Stimulated activated CD8-positive, alpha-beta memory T cell treated with anti-CD3 and anti-CD28 coated beads, Interleukin-15, amount 100 ng/mL, for 48 hours (primary cell): ENCODE measurements around the gene EEIG2.
A peak's percentile ranks its signal among the peaks of the same experiment; 100 is the strongest.
"Not testable (repeated sequence)": the region's sequence is repeated elsewhere in the genome, so short reads cannot be mapped to it uniquely, and the experiment has no call there.

ENCODE experiments used
- DNase-seq, 2 donors: peaks; one replicate each; pipeline ENCODE4 v3.0.0-alpha.2; 2020; ENCODE audit warnings: low read depth in 2 of 2

The EEIG2 gene

GRCh38 chr1:108547493-108547892 lies 12.4 kb upstream of the EEIG2 start:
- not testable (repeated sequence) for DNase-seq

DNA sequence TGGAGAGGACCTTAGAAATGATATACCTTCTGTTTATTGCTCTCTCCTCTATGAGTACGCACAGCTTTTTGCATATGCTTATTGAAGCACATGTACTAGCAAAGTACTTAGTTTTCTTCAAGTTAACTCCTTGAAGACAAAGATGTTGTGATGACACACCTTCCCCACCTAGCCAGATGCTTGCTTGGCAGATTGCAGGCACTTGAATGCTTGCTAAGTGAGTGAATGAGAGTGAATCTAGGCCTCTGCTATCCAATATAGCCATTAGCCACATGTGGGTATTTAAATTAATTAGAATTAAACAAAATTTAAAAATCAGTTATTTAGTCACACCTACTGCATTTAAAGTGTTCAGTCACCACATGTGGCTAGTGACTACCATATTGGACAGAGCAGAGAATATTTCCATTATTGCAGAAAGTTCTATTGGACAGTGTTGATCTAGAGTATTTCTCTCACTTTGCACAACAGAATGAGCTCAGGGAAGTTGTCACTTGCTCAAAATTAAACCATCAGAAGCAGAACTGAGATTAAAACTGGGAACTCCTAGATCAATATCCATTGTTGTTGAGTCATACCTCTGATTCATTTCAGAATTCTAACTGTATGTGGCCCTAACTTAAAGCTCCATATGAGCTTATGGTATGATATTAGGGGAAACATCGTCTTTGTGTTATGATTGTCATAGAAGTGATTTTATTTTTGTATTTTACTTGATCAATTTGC lies 8.6 kb upstream of the EEIG2 start:
- DNase-seq: no peak

GRCh38 chr1:108553905-108554304 lies 6.0 kb upstream of the EEIG2 start:
- no peak for DNase-seq

- DNase-seq: no peak
Measured at GRCh38 chr1:108554682-108555427, 5.0 kb upstream of the EEIG2 start.

- DNase-seq: no peak
Measured at GRCh38 chr1:108556066-108556465, 3.8 kb upstream of the EEIG2 start.

GRCh38 chr1:108556499-108556898 lies 3.4 kb upstream of the EEIG2 start:
- DNase-seq: no peak

DNA sequence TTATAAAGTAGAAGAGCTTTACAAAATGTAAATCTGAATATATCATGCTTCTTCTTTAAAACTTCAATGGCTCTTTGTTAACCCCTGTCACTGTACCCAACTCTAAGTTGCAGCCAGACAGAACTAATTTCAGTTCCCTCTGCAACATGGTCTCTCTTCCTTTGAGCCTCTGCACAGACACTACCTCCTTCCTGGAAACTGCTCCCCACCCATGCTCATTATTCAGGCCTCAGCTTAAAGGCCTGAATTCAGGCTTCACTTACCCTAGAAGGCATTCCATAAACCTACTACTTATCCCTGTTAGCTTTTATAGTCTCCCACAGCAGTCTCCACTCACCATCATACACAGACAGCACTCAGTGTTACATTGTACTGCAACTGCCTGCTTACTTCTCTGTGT lies 2.6 kb upstream of the EEIG2 start:
- DNase-seq: no peak

DNA sequence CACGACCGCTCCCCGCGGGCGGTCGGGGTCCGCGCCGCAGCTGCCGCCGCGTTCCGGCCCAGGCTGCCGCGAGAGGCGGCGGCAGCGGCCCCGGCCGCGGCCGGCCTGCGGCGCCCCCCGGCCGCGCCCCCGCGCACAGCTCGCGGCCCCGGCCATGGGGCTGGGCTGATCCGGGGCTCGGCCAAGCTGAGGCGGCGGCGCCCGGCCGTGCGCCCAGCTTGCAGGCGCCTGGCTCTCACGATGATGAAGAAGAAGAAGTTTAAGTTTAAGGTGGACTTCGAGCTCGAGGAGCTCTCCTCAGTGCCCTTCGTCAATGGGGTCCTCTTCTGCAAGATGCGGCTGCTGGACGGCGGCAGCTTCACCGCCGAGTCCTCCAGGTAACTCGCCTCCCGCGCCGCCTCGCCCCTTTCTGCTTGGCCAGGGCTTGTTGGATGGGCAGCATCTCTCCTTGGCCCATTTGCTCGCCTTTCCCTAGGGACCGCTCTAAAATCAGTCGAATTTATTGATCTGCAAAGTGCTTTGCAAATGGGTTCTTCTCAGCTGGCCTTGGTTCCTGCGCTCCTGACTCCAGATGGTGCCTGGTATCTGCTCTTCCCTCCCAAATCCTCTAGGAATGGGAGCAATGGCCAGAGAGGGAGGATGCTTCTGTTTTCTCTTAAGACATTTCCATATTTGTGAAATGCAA lies 431 bp downstream of the EEIG2 start:
- no peak for DNase-seq

- no peak for DNase-seq
Measured at GRCh38 chr1:108560874-108561459, 1.1 kb downstream of the EEIG2 start.

DNA sequence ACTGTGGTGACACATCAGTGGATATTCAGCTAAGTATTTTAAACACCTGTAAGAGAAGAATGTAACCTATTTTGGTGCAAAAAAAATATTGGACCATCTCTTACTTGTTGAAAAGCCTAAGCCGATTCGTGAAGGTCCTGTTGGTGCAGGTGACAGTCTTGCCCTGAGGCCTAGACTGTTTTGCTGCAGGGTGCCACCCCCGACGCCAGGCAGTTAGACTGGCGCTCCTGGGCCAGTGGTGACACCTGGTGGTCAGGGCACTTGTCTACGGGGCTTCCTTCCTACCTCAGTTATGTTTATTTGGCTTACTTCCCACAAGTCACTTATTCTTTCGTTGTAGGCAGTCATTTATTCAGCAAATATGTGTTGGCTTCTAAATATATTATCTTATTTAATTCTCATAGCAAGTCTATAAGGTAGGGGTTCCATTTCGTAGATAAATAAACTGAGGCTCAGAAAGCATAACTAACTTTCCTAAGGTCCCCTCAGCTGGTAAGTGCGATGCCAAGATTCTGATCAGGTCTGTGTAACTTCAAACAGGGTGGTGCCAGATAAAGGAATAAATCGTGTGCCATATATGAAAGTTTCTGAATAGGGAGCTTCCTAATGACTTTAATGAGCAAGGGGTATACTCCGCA lies 1.9 kb downstream of the EEIG2 start:
- peak; percentile 71 to 73 for DNase-seq

DNA sequence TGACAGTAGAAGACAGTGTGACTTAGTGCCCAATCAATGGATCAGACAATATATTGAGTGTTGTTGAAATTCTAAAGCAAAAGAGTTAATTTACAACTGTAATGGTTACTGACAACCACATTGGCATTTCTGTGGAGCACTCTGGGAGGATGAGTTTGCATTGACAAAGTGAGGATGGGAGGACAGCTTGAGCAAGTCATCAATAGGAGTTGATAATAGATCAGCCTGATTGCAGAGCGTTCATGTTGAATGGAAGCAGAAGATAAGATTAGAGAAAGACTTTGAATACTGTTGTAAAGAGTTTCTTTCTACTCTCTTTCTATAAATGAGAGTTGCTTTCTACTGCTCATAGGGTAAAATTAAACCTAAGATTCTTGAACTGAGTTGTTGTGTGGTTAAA lies 3.9 kb downstream of the EEIG2 start:
- DNase-seq: no peak

- no peak for DNase-seq
Measured at GRCh38 chr1:108565081-108565480, 5.2 kb downstream of the EEIG2 start.

GRCh38 chr1:108565512-108565911 lies 5.6 kb downstream of the EEIG2 start:
- DNase-seq: no peak

- DNase-seq: no peak
Measured at GRCh38 chr1:108568589-108568988, 8.7 kb downstream of the EEIG2 start.

GRCh38 chr1:108569097-108569728 lies 9.3 kb downstream of the EEIG2 start:
- no peak for DNase-seq

DNA sequence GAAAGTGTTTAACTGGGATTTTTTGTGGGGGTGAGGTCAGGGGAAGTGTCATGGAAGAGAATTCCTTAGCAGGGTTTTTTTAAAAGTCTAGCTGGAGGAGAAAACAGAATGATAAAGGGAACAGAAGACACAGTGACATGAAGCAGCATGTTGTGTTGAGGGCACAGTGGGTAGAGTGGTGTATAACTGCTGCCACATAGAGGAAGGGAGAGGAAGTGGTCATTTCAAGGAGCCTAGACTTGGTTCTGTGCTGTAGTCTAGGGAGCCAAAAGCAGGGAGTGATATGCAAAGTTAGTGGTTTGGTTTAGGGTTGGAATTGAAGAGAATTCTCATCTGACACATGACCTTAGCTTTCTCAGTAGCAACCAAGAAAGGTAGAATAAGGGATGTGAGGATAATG lies 10.2 kb downstream of the EEIG2 start:
- no peak for DNase-seq

- no peak for DNase-seq
Measured at GRCh38 chr1:108570998-108571401, 11.1 kb downstream of the EEIG2 start.

DNA sequence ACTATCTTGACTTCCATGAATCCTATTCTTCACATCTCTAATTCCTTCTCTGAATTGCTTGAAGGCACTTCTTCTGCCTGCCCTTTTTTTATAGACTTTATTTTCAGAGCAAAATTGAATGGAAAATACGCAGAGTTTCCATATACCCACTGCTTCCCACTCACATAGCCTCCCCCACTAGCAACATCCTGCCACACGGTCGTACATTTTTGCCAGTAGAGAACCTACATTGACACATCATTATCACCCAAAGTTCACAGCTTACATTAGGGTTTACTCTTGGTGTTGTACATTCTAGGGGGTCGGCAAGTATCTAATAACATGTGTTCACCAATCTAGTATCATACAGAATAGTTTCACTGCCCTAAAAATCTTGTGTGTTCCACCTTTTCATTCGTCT lies 12.3 kb downstream of the EEIG2 start:
- DNase-seq: no peak

DNA sequence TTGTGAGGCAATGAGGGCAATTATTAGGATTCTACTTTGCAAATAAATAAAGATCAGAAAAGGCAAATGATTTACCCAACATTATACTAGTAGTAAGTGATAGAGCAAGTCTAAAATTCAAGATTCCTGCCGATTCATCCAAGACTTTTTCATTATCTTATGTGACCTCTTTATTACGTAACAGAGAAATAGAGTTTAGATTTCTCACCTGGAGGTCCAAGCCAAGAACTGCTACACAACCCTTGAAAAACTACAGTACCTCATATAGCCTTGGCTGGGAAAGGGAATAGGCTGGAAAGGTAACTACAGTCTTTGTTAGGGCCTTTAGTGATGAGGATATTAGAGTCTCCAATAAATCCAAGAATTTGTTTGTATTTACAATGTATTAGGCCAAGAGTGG lies 13.3 kb downstream of the EEIG2 start:
- no peak for DNase-seq

DNA sequence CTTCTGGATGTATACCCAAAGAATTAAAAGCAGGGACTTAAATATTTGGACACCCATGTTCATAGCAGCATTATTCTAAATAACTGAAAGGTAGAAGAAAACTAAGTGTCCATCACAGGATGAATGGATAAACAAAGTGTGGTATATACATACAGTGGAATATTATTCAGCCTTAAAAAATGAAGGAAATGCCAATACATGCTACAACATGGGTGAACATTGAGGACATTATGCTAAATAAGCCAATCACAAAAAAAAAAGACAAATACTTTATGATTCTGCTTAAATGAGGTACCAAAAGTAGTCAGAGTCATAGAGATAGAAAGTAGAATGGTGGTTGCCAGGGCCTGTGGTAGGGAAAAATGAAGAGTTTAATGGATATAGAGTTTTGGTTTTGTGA lies 14.1 kb downstream of the EEIG2 start:
- DNase-seq: no peak

GRCh38 chr1:108575375-108575774 lies 15.5 kb downstream of the EEIG2 start:
- no peak for DNase-seq
